Activated CD4-positive, alpha-beta T cell treated with anti-CD3 and anti-CD28 coated beads, Interleukin-2, amount 50 U/mL, for 48 hours (primary cell): Measurements from ENCODE around the gene C6.

Experiments
- DNase-seq, 2 experiments: peaks; one replicate each; pipeline ENCODE4 v3.0.0-alpha.2; 2020

Gene C6

GRCh38 chr5:41115281-41115680 is 98.1 kb downstream of the C6 start:
- no peak for DNase-seq

GRCh38 chr5:41112486-41113455 is 100.6 kb downstream of the C6 start:
- no peak for DNase-seq

GRCh38 chr5:41109186-41109585 is 104.1 kb downstream of the C6 start:
- DNase-seq = no peak

- no peak for DNase-seq
Measured at GRCh38 chr5:41102341-41102740, 111.0 kb downstream of the C6 start.

- no peak for DNase-seq
Measured at GRCh38 chr5:41097642-41098041, 115.7 kb downstream of the C6 start.

- no peak for DNase-seq
Measured at GRCh38 chr5:41095324-41096101, 117.8 kb downstream of the C6 start.

- no peak for DNase-seq
Measured at GRCh38 chr5:41094871-41095270, 118.5 kb downstream of the C6 start.

- DNase-seq = no peak
Measured at GRCh38 chr5:41093803-41094202, 119.5 kb downstream of the C6 start.
